Glutamatergic neuron (in vitro differentiated cells): ENCODE measurements around the gene PCDH11Y. TPM values are rescaled to one million over a fixed set of nuclear protein-coding genes. Genes with fewer than 3 reads are reported as not detected.
"Not testable (repeated sequence)": the region's sequence is repeated elsewhere in the genome, so short reads cannot be mapped to it uniquely, and the experiment has no call there.

Source experiments
- DNase-seq: peaks from one replicate; pipeline ENCODE4 v3.0.0; 2022
- H3K27ac Mint-ChIP-seq: one replicate; pipeline ENCODE4 v1.8.0; 2020; ENCODE audit warnings: mild to moderate bottlenecking, mixed read lengths, inconsistent platforms; ENCODE audit not compliant: unreplicated experiment
- H3K27me3 Mint-ChIP-seq: one replicate; pipeline ENCODE4 v1.8.0; 2020; ENCODE audit warnings: mild to moderate bottlenecking, moderate library complexity, mixed read lengths, inconsistent platforms; ENCODE audit not compliant: unreplicated experiment
- H3K36me3 Mint-ChIP-seq: one replicate; pipeline ENCODE4 v1.8.0; 2020; ENCODE audit warnings: mild to moderate bottlenecking, mixed read lengths, inconsistent platforms; ENCODE audit not compliant: unreplicated experiment
- H3K4me1 Mint-ChIP-seq: one replicate; pipeline ENCODE4 v1.8.0; 2020; ENCODE audit warnings: mild to moderate bottlenecking, low read depth, mixed read lengths, inconsistent platforms; ENCODE audit not compliant: unreplicated experiment
- H3K4me3 Mint-ChIP-seq: one replicate; pipeline ENCODE4 v1.8.0; 2020; ENCODE audit warnings: mild to moderate bottlenecking, mixed read lengths, inconsistent platforms; ENCODE audit not compliant: unreplicated experiment
- H3K9me3 Mint-ChIP-seq: one replicate; pipeline ENCODE4 v1.8.0; 2020; ENCODE audit warnings: mild to moderate bottlenecking, moderate library complexity, mixed read lengths, inconsistent platforms; ENCODE audit not compliant: unreplicated experiment
- long read RNA-seq: library from polyadenylated mRNA; unstranded; transcript quantifications from one replicate; pipeline ENCODE4 v2.0.0, GENCODE V29; 2020; ENCODE audit not compliant: unreplicated experiment
- total RNA-seq: library from RNA; stranded (reverse); fragmentation: NEBNext Ultra II Directional; extraction: Animal tissue kit (Norgen Biotek cat#: 25700); gene quantifications from one replicate; pipeline ENCODE4 v1.2.1, GENCODE V29; 2021; ENCODE audit not compliant: unreplicated experiment
- TF ChIP-seq, protein P1 (sequence below): fragments of 200-600 bp; sonication (generic); IDR thresholded peaks from one replicate; pipeline ENCODE4 v1.5.0; 2021; ENCODE audit not compliant: partially characterized antibody, unreplicated experiment

PCDH11Y gene, protein sequence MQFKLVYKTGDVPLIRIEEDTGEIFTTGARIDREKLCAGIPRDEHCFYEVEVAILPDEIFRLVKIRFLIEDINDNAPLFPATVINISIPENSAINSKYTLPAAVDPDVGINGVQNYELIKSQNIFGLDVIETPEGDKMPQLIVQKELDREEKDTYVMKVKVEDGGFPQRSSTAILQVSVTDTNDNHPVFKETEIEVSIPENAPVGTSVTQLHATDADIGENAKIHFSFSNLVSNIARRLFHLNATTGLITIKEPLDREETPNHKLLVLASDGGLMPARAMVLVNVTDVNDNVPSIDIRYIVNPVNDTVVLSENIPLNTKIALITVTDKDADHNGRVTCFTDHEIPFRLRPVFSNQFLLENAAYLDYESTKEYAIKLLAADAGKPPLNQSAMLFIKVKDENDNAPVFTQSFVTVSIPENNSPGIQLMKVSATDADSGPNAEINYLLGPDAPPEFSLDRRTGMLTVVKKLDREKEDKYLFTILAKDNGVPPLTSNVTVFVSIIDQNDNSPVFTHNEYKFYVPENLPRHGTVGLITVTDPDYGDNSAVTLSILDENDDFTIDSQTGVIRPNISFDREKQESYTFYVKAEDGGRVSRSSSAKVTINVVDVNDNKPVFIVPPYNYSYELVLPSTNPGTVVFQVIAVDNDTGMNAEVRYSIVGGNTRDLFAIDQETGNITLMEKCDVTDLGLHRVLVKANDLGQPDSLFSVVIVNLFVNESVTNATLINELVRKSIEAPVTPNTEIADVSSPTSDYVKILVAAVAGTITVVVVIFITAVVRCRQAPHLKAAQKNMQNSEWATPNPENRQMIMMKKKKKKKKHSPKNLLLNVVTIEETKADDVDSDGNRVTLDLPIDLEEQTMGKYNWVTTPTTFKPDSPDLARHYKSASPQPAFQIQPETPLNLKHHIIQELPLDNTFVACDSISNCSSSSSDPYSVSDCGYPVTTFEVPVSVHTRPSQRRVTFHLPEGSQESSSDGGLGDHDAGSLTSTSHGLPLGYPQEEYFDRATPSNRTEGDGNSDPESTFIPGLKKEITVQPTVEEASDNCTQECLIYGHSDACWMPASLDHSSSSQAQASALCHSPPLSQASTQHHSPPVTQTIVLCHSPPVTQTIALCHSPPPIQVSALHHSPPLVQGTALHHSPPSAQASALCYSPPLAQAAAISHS (N-terminal part only)
- 0.93 TPM for total RNA-seq
- long read RNA-seq, partial matches to known transcripts: 0 of 1 reads
- long read RNA-seq, other reads (novel, unspliced or antisense): 1 of 1 reads

DNA sequence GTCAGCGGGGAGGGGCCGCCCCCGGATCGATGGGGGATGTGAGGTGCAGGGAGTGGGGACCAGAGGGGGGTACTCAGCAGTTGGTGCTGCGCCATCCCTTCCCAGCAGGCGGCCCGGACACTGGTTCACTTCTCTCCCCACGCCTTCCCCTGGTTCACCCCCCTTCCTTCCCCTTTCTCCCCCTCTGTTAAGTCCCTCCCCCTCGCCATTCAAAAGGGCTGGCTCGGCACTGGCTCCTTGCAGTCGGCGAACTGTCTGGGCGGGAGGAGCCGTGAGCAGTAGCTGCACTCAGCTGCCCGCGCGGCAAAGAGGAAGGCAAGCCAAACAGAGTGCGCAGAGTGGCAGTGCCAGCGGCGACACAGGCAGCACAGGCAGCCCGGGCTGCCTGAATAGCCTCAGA, at the start of gene PCDH11Y:
TSS of gene PCDH11Y (plus strand) at position 240 of the 400 bp plus-strand sequence. CDS start 56,804 bp downstream, outside the sequence.
- H3K4me3 Mint-ChIP-seq: peak within 1 kb of the TSS; percentile 67
- DNase-seq: peak; percentile 33
- H3K36me3 Mint-ChIP-seq: not testable (repeated sequence)

DNA sequence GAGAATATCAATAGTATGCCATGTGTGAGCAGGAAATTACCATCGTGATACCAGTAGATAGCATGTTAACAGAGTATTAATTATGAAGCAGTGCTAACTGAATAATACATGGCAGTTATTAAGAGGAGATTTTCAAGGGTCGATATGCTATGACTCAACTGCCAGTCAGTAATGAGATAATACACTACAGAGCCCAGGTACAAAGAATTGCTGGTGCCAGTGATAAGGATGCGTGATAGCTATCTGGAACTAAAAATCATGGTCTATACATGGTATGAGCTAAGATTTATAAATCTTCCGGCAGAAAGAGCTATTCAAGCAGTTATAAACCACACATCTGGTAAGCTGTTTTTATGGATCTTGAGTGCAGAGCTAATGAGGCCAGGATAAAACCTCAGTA, 32.2 kb upstream of the PCDH11Y start:
- H3K27ac Mint-ChIP-seq, H3K27me3 Mint-ChIP-seq, H3K36me3 Mint-ChIP-seq, H3K4me3 Mint-ChIP-seq, H3K9me3 Mint-ChIP-seq, H3K4me1 Mint-ChIP-seq, DNase-seq: not testable (repeated sequence)

More for the DNA sequence above, at the start of gene PCDH11Y:
- H3K9me3 Mint-ChIP-seq, H3K27ac Mint-ChIP-seq, H3K4me1 Mint-ChIP-seq, H3K27me3 Mint-ChIP-seq: not testable (repeated sequence)

DNA sequence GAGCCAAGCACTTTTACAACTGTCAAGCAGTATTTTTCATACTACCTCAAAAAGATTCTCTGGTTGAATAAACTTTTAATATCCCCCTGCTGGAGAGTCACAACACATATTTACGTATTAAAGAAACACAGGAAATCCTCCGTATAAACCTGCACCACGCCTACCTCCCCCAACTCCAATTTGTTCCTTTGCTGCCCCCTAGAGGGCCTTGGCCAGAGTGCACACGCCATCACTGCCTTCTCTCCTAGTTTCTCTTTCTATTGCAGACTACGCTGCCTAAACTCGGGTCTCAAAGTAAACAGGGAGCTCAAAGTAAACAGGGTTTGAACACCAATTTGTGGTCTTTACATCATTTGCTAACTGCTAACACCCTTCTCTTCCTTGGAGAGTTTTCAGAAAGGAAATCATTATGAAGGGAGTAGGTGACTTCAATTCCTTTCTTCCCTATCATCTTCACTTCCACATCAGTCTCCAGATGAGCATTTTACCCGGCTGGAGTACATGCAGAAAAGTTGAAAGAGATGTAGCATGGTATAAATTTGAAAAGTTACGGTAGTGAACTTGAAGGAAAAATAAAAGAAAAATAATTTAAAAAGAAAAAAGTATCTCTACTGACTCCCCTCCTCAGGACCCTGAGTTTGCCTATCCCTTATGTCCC, 8.2 kb upstream of the PCDH11Y start:
- DNase-seq, H3K27me3 Mint-ChIP-seq, H3K9me3 Mint-ChIP-seq, H3K4me3 Mint-ChIP-seq, H3K27ac Mint-ChIP-seq, H3K36me3 Mint-ChIP-seq, H3K4me1 Mint-ChIP-seq: not testable (repeated sequence)
- TF ChIP-seq, protein P1, sequence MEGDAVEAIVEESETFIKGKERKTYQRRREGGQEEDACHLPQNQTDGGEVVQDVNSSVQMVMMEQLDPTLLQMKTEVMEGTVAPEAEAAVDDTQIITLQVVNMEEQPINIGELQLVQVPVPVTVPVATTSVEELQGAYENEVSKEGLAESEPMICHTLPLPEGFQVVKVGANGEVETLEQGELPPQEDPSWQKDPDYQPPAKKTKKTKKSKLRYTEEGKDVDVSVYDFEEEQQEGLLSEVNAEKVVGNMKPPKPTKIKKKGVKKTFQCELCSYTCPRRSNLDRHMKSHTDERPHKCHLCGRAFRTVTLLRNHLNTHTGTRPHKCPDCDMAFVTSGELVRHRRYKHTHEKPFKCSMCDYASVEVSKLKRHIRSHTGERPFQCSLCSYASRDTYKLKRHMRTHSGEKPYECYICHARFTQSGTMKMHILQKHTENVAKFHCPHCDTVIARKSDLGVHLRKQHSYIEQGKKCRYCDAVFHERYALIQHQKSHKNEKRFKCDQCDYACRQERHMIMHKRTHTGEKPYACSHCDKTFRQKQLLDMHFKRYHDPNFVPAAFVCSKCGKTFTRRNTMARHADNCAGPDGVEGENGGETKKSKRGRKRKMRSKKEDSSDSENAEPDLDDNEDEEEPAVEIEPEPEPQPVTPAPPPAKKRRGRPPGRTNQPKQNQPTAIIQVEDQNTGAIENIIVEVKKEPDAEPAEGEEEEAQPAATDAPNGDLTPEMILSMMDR: peak; percentile 30

DNA sequence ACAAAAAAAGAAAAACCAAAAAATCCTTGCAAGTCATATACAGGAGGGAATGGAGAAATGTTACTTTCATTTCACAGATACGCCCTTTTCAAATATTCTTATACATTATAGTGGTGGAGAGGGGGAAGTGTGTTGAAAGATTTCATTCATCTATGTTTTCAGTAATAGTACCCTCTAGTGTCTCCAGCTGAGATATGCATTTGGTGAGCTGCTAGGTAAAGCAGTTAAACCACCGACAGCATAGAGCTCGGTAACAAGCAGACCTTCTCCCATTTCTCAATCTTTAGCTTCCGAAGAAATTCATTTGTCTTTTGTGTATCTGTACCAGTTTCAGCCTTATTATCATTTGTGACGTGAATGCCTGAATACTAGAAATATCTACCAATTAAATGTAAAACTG, 5.2 kb upstream of the PCDH11Y start:
- not testable (repeated sequence) for DNase-seq, H3K27me3 Mint-ChIP-seq, H3K27ac Mint-ChIP-seq, H3K4me1 Mint-ChIP-seq, H3K36me3 Mint-ChIP-seq, H3K9me3 Mint-ChIP-seq, H3K4me3 Mint-ChIP-seq

DNA sequence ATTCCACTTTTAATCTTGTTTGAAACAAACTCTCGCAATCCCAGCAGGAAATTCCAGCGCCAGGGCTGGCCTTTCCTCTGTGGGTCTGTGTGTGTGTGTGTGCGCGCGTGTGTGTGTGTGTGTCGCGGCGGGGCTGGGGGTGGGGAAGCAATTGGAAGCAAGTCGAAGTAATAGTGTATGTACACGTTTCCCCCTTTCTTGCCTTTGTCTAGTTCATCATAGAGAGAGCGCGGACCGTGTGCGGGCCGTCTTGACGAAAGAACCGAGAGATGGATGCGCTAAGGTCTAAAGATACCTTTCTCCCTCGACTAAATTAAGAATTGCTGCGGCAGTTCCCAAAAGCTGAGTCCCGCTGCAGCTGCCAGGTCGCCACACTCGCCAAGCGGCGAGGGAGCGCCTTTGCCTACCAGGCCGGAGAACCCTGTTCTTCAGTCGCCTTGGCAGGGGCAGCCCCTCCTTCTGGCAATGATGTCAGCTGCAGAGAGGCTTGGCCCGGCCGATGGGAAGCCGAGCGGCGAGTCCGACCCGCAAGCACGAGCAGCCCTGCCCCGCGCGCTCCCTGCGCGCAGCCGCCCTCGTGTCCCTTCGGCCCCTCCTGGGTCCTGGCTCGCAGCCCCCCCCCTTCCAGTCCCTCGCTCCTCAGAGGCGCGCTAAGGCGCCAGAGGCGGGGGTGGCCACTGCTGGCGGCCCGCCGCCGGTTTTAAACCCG, 2.5 kb downstream of the PCDH11Y start:
- peak overlapping the region; percentile 84 for H3K4me3 Mint-ChIP-seq
- H3K4me1 Mint-ChIP-seq, H3K27ac Mint-ChIP-seq, DNase-seq, H3K36me3 Mint-ChIP-seq, H3K9me3 Mint-ChIP-seq, H3K27me3 Mint-ChIP-seq: not testable (repeated sequence)

DNA sequence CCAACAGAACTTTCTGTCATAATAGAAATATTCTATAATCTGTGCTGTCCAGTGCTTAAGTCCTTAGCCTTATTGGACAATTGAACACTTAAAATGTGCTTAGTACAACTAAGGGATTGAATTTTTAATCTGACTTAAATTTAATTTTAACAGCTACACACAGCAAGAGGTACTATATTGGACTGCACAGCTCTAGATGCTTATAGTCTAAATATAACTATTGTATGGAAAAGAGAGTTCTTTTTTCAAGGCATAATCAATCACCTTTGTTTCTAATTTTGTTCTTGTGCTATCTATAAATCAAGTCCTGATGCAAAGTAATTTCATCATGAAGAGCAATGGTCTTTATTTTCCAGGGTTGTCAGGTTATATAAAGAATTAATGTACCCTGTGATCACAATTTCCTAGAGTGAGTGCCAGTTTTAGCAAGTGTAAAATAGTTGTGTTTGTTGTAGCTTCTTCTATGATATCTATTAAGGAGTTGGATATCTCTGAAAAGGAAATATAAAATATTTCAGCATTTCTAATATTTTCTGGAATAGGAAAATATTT, 39.0 kb downstream of the PCDH11Y start:
- H3K27ac Mint-ChIP-seq, H3K9me3 Mint-ChIP-seq, H3K4me1 Mint-ChIP-seq, H3K36me3 Mint-ChIP-seq, DNase-seq, H3K27me3 Mint-ChIP-seq, H3K4me3 Mint-ChIP-seq: not testable (repeated sequence)

DNA sequence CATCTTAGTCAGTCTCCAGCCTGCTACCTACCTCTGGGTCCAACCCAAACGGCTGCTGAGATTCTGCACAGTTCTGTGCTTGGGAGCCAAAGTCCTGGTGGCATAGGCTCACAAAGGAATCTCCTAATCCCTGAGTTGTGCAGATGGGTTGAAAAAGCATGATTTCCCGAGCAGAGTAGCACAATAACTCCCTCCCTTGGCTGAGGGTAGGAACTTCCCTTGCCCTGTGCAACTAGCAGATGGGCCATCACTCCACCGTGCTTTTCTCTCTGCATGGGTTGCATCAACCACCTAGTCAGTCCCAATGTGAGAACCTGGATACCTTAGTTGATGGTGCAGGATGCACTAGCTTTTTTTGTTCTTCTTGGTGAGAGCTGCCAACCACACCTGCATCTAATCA, 82.9 kb downstream of the PCDH11Y start:
- H3K27me3 Mint-ChIP-seq, H3K9me3 Mint-ChIP-seq, H3K36me3 Mint-ChIP-seq, H3K4me3 Mint-ChIP-seq, H3K4me1 Mint-ChIP-seq, H3K27ac Mint-ChIP-seq, DNase-seq: not testable (repeated sequence)

DNA sequence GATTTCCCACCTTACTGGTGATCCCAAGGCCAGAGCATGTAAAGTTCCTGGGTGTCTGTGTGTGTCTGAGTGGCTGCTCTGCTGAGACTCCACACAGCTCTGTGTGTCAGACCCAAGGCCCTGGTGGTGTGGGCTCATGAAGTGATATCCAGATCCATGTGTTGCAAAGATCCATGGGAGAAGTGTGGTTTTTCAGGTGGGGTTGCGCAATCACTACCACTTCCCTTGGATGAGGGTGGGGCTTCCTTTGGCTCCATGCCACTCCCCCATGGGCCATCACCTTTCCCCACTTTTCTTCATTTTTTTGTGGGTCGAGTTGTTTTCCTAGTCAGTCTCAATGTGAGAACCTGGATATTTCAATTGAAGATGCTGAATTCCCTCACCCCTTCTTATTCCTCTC, 182.9 kb downstream of the PCDH11Y start:
- not testable (repeated sequence) for H3K9me3 Mint-ChIP-seq, DNase-seq, H3K4me3 Mint-ChIP-seq, H3K27me3 Mint-ChIP-seq, H3K27ac Mint-ChIP-seq, H3K36me3 Mint-ChIP-seq, H3K4me1 Mint-ChIP-seq

DNA sequence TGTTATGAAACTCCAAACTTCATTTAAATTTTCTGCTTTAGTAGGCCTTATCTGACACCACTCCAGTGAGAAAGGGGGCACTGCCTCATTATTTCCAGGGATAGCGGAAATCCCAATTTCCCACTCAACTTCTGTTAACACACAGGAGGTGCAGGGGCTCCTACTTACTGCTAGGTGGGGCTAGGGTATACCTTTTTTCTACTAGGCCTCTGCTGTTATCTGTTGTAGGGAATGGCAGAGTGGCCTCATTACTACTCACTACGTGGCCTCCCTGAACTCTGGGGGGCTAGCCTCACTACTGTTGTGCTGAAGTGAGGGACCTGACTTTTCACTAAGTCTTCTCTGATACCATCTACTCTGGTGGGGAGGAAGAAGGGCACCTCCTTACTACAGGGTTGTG, 215.0 kb downstream of the PCDH11Y start:
- not testable (repeated sequence) for H3K9me3 Mint-ChIP-seq, H3K27me3 Mint-ChIP-seq, H3K4me1 Mint-ChIP-seq, H3K27ac Mint-ChIP-seq, H3K4me3 Mint-ChIP-seq, H3K36me3 Mint-ChIP-seq, DNase-seq

DNA sequence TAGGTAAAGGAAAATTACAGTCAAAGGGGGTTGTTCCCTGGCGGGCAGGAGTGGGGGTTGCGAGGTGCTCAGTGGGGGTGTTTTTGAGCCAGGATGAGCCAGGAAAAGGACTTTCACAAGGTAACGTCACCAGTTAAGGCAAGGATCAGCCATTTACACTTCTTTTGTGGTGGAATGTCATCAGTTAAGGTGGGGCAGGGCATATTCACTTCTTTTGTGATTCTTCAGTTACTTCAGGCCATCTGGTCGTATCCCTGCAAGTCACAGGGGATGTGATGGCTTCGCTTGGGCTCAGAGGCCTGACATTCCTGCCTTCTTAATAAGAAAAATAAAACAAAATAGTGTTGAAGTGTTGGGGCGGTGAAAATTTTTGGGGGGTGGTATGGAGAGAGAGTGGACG, 324.8 kb downstream of the PCDH11Y start:
- DNase-seq, H3K27me3 Mint-ChIP-seq, H3K36me3 Mint-ChIP-seq, H3K9me3 Mint-ChIP-seq, H3K4me1 Mint-ChIP-seq, H3K27ac Mint-ChIP-seq, H3K4me3 Mint-ChIP-seq: not testable (repeated sequence)
